ENCODE measurements around the gene ACBD4.
"Not testable (repeated sequence)": the region's sequence is repeated elsewhere in the genome, so short reads cannot be mapped to it uniquely, and the experiment has no call there.

ACBD4 gene

DNA sequence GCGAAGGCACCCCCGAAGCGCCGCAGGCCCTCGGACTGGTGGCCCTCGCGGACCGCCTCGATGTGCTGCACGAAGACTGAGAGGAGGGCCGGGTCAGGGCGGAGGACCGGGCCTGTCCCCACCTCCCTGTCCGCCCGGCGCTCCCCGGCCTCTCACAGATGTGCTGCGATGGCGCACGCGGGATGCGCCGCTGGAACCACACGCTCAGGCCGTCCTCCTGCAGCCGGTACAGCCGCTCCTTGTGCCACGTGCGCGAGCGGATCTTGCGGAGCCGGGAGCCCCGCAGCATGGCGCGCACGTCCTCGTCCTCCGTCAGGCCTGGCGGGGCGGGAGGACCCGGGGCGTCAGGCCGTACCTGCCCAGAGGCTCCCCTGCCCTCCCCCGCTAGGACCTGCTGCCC is 14.4 kb upstream of the ACBD4 start:
- Histone ChIP-seq H3K9ac (ENCODE audit: low read length) (no peak overlapping the region), H2AFZ (ENCODE audit: low read length) (no peak overlapping the region)
- no peak for TF ChIP-seq CTCF (IDR thresholded peaks at IDR 0.05; ENCODE audit: low read length)
- TF ChIP-seq EZH2 (IDR thresholded peaks at IDR 0.05; ENCODE audit: borderline replicate concordance, low read length): no peak

DNA sequence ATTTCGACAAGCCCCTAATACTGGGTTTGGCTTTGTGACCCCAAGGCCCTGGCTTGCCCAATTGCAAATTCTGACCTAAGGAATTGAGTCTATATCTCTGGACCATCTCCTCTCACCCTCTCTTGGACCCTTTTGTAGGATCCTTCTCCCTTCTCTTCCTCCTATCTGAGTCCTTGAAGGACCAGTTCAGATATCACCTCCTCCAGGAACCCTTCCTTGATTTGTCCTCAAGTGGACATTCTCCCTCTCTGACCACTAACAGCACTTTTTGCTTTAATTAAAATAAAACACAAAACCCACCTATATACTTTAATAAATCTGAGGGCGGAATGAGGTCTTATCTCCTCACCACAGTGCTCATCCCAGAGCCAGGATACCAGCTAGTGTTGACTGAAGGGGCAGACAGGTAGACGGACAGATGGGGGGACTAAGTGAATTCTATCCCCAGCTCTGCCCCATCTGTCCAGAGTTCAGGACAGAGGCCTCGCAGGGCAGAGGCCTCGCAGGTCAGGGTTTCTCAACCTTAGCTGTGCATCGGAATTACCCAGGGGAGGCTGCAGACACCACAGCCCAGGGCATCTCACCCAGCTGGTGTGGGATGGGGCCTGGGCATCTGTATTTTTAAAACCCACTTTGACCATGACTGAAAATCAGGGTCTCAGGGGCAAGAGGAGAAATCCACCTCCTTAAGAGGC is 12.3 kb upstream of the ACBD4 start:
- Histone ChIP-seq H4K20me1 (ENCODE audit: insufficient read depth, low read length) (no peaks in the 10 kb centered on the region), H3K9me3 (ENCODE audit: low read length) (no peaks in the 10 kb centered on the region)

More for the DNA sequence above, 14.4 kb upstream of the ACBD4 start:
- H3K9me2 ChIP-seq (ENCODE audit: low read depth, low read length): no peaks in the 10 kb centered on the region
- H3K36me3 ChIP-seq (ENCODE audit: insufficient read depth, low read length): no peaks in the 10 kb centered on the region
- no peaks in the 10 kb centered on the region for H3K9me3 ChIP-seq (ENCODE audit: low read length)
- no peaks in the 10 kb centered on the region for H3K79me2 ChIP-seq (ENCODE audit: insufficient read depth, low read length)
- no peaks in the 10 kb centered on the region for H3F3A ChIP-seq (ENCODE audit: insufficient read depth, low read length)
- no peak overlapping the region for H3K27ac ChIP-seq (ENCODE audit: low read depth, low read length, poor library complexity, severe bottlenecking)
- H3K4me2 ChIP-seq (ENCODE audit: low read length): no peak overlapping the region
- no peaks in the 10 kb centered on the region for H4K20me1 ChIP-seq (ENCODE audit: insufficient read depth, low read length)
- H3K4me3 ChIP-seq (ENCODE audit: low read depth, low read length, poor library complexity, severe bottlenecking): no peak overlapping the region
- 0 out of 2 replicates have a peak, but pooled peaks cover 8% of the 10 kb centered on the region for H3K27me3 ChIP-seq (ENCODE audit: insufficient read depth, low read length)
- H3K4me1 ChIP-seq (ENCODE audit: insufficient read depth, low read length, severe bottlenecking): no peaks in the 10 kb centered on the region

DNA sequence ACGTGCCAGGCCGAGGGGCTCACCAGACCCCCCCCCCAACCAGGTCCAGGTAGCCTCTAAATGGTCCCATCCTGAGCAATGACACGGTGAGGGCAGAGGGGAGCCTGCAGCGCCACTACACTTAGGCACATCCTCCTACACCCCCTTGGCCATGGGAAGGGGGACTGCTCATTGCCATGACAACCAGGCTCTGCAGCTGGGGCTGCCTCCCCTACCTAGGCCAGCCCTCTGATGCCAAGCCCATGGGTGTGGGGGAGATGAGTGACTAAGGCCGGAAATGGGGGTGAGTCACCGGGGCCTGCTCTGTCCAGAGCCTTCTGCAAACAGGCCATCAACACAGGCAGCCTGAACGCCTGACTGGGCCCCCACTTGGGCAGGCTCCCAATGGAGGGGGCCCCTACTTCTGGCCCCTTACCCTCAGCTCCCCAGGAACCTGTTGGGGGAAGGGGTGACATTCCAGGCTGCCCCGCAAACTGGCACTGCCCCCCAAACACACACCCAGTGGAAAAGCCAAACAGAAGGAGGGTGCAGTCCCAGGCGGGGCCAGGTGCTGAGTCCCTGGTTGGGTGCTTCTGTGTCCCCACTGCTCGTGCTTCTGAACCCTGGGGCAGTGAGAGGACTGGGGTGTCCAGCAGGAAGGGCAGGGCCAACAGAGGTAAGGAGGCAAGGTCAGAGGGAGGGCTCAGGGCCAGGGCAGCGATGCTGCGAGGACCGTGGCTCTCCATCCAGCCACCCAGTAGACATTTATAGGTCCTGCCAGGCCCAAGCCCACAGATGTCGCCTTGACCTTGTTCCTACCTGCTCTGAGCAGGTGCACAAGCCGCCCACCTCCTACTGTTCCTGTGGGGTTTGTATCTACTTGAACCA is 11.3 kb upstream of the ACBD4 start:
- no peak overlapping the region for H2AFZ ChIP-seq (ENCODE audit: low read length)
- H3K4me1 ChIP-seq (ENCODE audit: insufficient read depth, low read length, severe bottlenecking): no peaks in the 10 kb centered on the region
- H3K79me2 ChIP-seq (ENCODE audit: insufficient read depth, low read length): no peaks in the 10 kb centered on the region
- H3K36me3 ChIP-seq (ENCODE audit: insufficient read depth, low read length): no peaks in the 10 kb centered on the region
- H3F3A ChIP-seq (ENCODE audit: insufficient read depth, low read length): no peaks in the 10 kb centered on the region
- no peak overlapping the region for H3K4me2 ChIP-seq (ENCODE audit: low read length)
- no peak overlapping the region for H3K27ac ChIP-seq (ENCODE audit: low read depth, low read length, poor library complexity, severe bottlenecking)
- H3K9me2 ChIP-seq (ENCODE audit: low read depth, low read length): no peaks in the 10 kb centered on the region
- H3K9me3 ChIP-seq (ENCODE audit: low read length): no peaks in the 10 kb centered on the region
- no peaks in the 10 kb centered on the region for H3K27me3 ChIP-seq (ENCODE audit: insufficient read depth, low read length)
- TF ChIP-seq CTCF (IDR thresholded peaks at IDR 0.05; ENCODE audit: low read length): no peak
- no peak for TF ChIP-seq EZH2 (IDR thresholded peaks at IDR 0.05; ENCODE audit: borderline replicate concordance, low read length)
- H3K9ac ChIP-seq (ENCODE audit: low read length): no peak overlapping the region
- no peaks in the 10 kb centered on the region for H4K20me1 ChIP-seq (ENCODE audit: insufficient read depth, low read length)
- no peak overlapping the region for H3K4me3 ChIP-seq (ENCODE audit: low read depth, low read length, poor library complexity, severe bottlenecking)

More for the DNA sequence above, 12.3 kb upstream of the ACBD4 start:
- TF ChIP-seq CTCF (IDR thresholded peaks at IDR 0.05; ENCODE audit: low read length) (no peak), EZH2 (IDR thresholded peaks at IDR 0.05; ENCODE audit: borderline replicate concordance, low read length) (no peak)
- H3K9ac ChIP-seq (ENCODE audit: low read length): no peak overlapping the region
- H3K4me2 ChIP-seq (ENCODE audit: low read length): no peak overlapping the region
- H3K4me3 ChIP-seq (ENCODE audit: low read depth, low read length, poor library complexity, severe bottlenecking): no peak overlapping the region
- H3K79me2 ChIP-seq (ENCODE audit: insufficient read depth, low read length): no peaks in the 10 kb centered on the region
- no peak overlapping the region for H2AFZ ChIP-seq (ENCODE audit: low read length)
- H3K9me2 ChIP-seq (ENCODE audit: low read depth, low read length): no peaks in the 10 kb centered on the region
- H3F3A ChIP-seq (ENCODE audit: insufficient read depth, low read length): no peaks in the 10 kb centered on the region
- no peaks in the 10 kb centered on the region for H3K27me3 ChIP-seq (ENCODE audit: insufficient read depth, low read length)
- no peaks in the 10 kb centered on the region for H3K36me3 ChIP-seq (ENCODE audit: insufficient read depth, low read length)
- no peak overlapping the region for H3K27ac ChIP-seq (ENCODE audit: low read depth, low read length, poor library complexity, severe bottlenecking)
- no peaks in the 10 kb centered on the region for H3K4me1 ChIP-seq (ENCODE audit: insufficient read depth, low read length, severe bottlenecking)

GRCh38 chr17:45124797-45125122 is 10.7 kb upstream of the ACBD4 start:
- H4K20me1 ChIP-seq (ENCODE audit: insufficient read depth, low read length); H3K27ac ChIP-seq (ENCODE audit: low read depth, low read length, poor library complexity, severe bottlenecking); H3F3A ChIP-seq (ENCODE audit: insufficient read depth, low read length); H3K4me3 ChIP-seq (ENCODE audit: low read depth, low read length, poor library complexity, severe bottlenecking); H3K36me3 ChIP-seq (ENCODE audit: insufficient read depth, low read length); H3K9ac ChIP-seq (ENCODE audit: low read length); H3K4me2 ChIP-seq (ENCODE audit: low read length); H3K79me2 ChIP-seq (ENCODE audit: insufficient read depth, low read length); H3K9me3 ChIP-seq (ENCODE audit: low read length); H2AFZ ChIP-seq (ENCODE audit: low read length); H3K27me3 ChIP-seq (ENCODE audit: insufficient read depth, low read length); H3K4me1 ChIP-seq (ENCODE audit: insufficient read depth, low read length, severe bottlenecking); H3K9me2 ChIP-seq (ENCODE audit: low read depth, low read length): not testable (repeated sequence)
